GM06990 (cell line): Measurements from ENCODE around the gene S100A13.
"Not testable (repeated sequence)": the region's sequence is repeated elsewhere in the genome, so short reads cannot be mapped to it uniquely, and the experiment has no call there.

Experiments
- DNase-seq: peaks from one replicate; pipeline ENCODE4 v3.0.0-alpha.2; 2011; ENCODE audit not compliant: insufficient read length; ENCODE audit errors: extremely low read depth
- H3K27me3 ChIP-seq: replicated peaks from 2 replicates; pipeline ENCODE4 v1.6.0; 2011; ENCODE audit warnings: low read length; ENCODE audit not compliant: control insufficient read depth, insufficient read depth
- H3K36me3 ChIP-seq: 2 replicates; pipeline ENCODE4 v1.5.1; 2011; ENCODE audit warnings: low read length; ENCODE audit not compliant: control insufficient read depth, insufficient read depth
- H3K4me3 ChIP-seq: replicated peaks from 2 replicates; pipeline ENCODE4 v1.5.1; 2011; ENCODE audit warnings: low read depth, mild to moderate bottlenecking, control low read depth, low read length
- CTCF ChIP-seq: IDR thresholded peaks from 2 replicates; pipeline ENCODE4 v1.5.1; 2011; ENCODE audit warnings: low read length, control low read depth, mild to moderate bottlenecking, inconsistent platforms; ENCODE audit not compliant: insufficient read depth, poor library complexity, severe bottlenecking

Gene S100A13

GRCh38 chr1:153585006-153585405 is 42.3 kb downstream of the S100A13 start:
- no peak for TF ChIP-seq CTCF
- H3K36me3 ChIP-seq, result no peaks in the 10 kb centered on the region
- H3K4me3 ChIP-seq, result no peak overlapping the region
- H3K27me3 ChIP-seq, result no peaks in the 10 kb centered on the region
- DNase-seq, result no peak

- no peak for DNase-seq
- Histone ChIP-seq H3K4me3 (no peak overlapping the region), H3K36me3 (no peaks in the 10 kb centered on the region), H3K27me3 (no peaks in the 10 kb centered on the region)
- TF ChIP-seq CTCF, result no peak
Observed at GRCh38 chr1:153583976-153584375, 43.3 kb downstream of the S100A13 start.

DNA sequence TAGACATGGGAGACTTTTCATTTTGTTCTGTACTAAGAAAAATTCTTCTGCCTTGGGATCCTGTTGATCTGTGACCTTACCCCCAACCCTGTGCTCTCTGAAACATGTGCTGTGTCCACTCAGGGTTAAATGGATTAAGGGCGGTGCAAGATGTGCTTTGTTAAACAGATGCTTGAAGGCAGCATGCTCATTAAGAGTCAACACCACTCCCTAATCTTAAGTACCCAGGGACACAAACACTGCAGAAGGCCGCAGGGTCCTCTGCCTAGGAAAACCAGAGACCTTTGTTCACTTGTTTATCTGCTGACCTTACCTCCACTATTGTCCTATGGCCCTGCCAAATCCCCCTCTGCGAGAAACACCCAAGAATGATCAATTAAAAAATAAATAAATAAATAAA is 43.8 kb downstream of the S100A13 start:
- not testable (repeated sequence) for H3K4me3 ChIP-seq, H3K27me3 ChIP-seq, DNase-seq, H3K36me3 ChIP-seq

DNA sequence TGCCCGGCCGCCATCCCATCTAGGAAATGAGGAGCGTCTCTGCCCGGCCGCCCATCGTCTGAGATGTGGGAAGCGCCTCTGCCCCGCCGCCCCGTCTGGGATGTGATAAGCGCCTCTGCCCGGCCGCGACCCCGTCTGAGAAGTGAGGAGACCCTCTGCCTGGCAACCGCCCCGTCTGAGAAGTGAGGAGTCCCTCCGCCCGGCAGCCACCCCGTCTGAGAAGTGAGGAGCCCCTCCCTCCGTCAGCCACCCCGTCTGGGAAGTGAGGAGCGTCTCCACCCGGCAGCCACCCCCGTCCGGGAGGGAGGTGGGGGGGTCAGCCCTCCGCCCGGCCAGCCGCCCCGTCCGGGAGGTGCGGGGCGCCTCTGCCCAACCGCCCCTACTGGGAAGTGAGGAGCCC is 44.5 kb downstream of the S100A13 start:
- not testable (repeated sequence) for DNase-seq

DNA sequence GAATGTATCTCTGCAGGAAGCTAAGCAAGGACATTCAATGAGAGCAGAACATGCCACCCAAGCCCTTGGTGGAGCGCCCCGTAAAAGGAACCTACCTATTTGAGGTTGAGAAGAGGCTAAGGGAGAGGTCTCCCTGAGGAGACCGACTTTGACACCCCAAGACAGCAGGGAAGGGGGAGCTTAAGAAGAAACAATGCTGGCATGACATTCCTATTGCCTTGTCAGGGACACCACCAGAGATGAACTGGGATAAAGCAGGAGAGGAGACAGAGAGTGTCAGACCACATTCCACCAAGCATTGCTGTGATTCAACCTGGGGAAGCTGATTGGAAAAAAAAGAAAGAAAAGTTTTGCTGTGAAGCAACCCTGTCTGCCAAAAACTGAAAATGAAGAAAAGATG is 48.4 kb downstream of the S100A13 start:
- no peaks in the 10 kb centered on the region; the same call in none of the 2 replicates for H3K27me3 ChIP-seq
- no peak for TF ChIP-seq CTCF
- H3K4me3 ChIP-seq, result no peak overlapping the region
- DNase-seq, result no peak
- no peaks in the 10 kb centered on the region for H3K36me3 ChIP-seq

More for the DNA sequence above, 44.5 kb downstream of the S100A13 start:
- H3K36me3 ChIP-seq, H3K27me3 ChIP-seq, H3K4me3 ChIP-seq: not testable (repeated sequence)

GRCh38 chr1:153578490-153578889 is 48.8 kb downstream of the S100A13 start:
- DNase-seq, result no peak
- Histone ChIP-seq H3K4me3 (no peak overlapping the region), H3K36me3 (no peaks in the 10 kb centered on the region), H3K27me3 (no peaks in the 10 kb centered on the region; the same call in none of the 2 replicates)
- TF ChIP-seq CTCF, result no peak

DNA sequence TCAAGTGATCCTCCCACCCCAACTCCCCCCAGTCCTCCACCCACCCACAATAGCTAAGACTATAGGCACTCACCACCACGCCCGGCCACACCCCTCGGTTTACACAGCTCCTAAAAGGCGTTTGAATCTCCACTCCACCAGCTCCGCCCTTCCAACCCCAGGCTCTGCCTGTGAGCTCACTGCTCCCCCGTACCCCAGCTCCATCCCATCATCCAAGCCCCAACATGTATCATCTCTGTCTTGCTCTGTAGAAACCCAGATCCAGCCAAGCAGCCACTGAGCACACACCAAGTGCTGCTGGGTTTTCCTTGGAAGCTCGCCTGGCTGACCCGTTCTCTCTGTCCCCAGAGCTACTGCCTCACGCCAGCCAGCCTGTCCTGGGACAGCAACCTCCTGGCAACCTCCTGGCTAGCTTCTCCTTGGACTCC is 49.7 kb downstream of the S100A13 start:
- no peaks in the 10 kb centered on the region; the same call in none of the 2 replicates for H3K27me3 ChIP-seq
- TF ChIP-seq CTCF, result no peak
- no peaks in the 10 kb centered on the region for H3K36me3 ChIP-seq
- DNase-seq, result no peak
- no peak overlapping the region for H3K4me3 ChIP-seq
